ENCODE results near the gene ADD3. TPM values are rescaled to one million over a fixed set of nuclear protein-coding genes. Genes with fewer than 3 reads are reported as not detected.

The ADD3 gene
- total RNA-seq, 2 experiments from 2014 or later: 273 to 302 TPM

DNA sequence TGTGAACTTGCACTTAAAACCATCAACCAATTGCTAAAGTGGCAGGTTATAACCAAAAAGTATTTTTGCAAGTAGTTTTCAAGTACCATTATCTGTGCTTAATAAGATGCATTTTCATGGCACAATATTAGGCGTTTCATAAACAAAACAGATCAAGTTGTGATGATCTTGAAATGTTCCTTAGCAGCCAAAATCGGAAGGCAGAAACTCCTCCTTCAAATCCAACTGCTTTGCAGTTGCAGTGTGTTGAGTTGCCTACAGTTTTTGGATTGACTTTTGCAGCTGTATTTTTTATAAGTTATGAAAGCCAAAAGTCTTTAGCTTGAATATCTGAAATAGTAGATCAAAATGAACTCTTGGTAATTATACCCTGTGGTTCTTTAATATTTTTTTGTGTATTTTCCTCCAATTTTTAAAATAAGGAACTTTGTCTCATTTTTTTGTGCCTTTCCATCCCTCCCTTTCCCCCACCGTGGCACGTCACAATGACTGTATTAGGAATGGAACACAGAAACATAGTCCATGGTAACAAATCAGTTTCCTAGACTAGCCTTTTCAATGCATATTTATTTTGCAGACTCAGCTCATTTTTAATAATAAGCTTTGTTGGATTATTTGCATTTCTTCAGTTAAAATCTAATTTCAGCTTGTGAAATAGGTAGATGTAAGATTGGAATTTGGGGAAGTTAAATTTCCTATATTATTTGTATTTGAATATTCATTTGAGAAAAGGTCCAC is 80.8 kb downstream of the ADD3 start:
- Mint-ChIP-seq H3K36me3 (ENCODE audit: low read depth) (peaks cover 38% of the 10 kb centered on the region), H3K4me1 (ENCODE audit: low read depth) (peaks cover 92% of the 10 kb centered on the region), H3K9me3 (no peaks in the 10 kb centered on the region), H3K4me3 (peak overlapping the region; percentile 52), H3K27ac (peak overlapping the region; percentile 85), H3K27me3 (no peaks in the 10 kb centered on the region)
- TF ChIP-seq, protein P1, sequence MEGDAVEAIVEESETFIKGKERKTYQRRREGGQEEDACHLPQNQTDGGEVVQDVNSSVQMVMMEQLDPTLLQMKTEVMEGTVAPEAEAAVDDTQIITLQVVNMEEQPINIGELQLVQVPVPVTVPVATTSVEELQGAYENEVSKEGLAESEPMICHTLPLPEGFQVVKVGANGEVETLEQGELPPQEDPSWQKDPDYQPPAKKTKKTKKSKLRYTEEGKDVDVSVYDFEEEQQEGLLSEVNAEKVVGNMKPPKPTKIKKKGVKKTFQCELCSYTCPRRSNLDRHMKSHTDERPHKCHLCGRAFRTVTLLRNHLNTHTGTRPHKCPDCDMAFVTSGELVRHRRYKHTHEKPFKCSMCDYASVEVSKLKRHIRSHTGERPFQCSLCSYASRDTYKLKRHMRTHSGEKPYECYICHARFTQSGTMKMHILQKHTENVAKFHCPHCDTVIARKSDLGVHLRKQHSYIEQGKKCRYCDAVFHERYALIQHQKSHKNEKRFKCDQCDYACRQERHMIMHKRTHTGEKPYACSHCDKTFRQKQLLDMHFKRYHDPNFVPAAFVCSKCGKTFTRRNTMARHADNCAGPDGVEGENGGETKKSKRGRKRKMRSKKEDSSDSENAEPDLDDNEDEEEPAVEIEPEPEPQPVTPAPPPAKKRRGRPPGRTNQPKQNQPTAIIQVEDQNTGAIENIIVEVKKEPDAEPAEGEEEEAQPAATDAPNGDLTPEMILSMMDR (IDR thresholded peaks at IDR 0.05): no peak
- DNase-seq (no peak), ATAC-seq (ENCODE audit: poor library complexity) (no peak)
- intact Hi-C loops (cut with DNase I, micrococcal nuclease): no loop called here
- Histone ChIP-seq H3K27me3 (ENCODE audit: control insufficient read depth in 1 of 2, insufficient read depth in 2 of 2, low read length in 2 of 2) (no peaks in the 10 kb centered on the region), H3K9me3 (ENCODE audit: control insufficient read depth in 1 of 2, insufficient read depth in 1 of 2, low read length in 2 of 2) (no peaks in the 10 kb centered on the region), H3K4me3 (ENCODE audit: low read length) (no peak overlapping the region), H3K36me3 (ENCODE audit: insufficient read depth, low read length) (peaks cover 17% of the 10 kb centered on the region), H3K27ac (ENCODE audit: low read depth in 1 of 2, low read length in 2 of 2) (no peak overlapping the region), H3K4me1 (ENCODE audit: insufficient read depth, low read length) (peaks cover 29% of the 10 kb centered on the region)
- POLR2A ChIA-PET: interaction anchor here (0.8 to 2.0 kb wide), 5 partner anchors 10 to 126 kb away, joined by 3 to 6 read pairs (median 3); partner anchors contain the start of gene ADD3
- CTCF ChIA-PET: interaction anchor here (1.0 kb wide), 1 partner anchor 204 kb away, joined by 3 read pairs; no protein-coding TSS in a partner anchor

DNA sequence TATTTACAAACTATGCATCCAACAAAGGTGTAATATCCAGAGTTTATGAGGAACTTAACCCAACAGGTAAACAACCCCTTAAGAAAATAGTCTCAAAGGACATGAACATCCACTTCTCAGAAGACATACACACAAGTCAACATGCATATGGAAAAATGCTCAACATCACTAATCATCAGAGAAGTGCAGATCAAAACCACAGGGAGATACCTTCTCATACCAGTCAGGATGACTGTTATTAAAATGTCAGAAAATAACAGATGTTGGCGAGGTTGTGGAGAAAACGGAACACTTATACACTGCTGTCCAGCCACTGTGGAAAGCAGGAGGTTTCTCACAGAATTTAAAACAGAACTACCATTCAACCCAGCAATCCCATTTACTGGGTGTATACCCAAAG is 84.0 kb downstream of the ADD3 start:
- peaks cover 92% of the 10 kb centered on the region for H3K4me1 Mint-ChIP-seq (ENCODE audit: low read depth)
- no peaks in the 10 kb centered on the region for H3K27me3 Mint-ChIP-seq
- Histone ChIP-seq H3K36me3 (ENCODE audit: insufficient read depth, low read length) (peaks cover 17% of the 10 kb centered on the region), H3K9me3 (ENCODE audit: control insufficient read depth in 1 of 2, insufficient read depth in 1 of 2, low read length in 2 of 2) (no peaks in the 10 kb centered on the region), H3K4me1 (ENCODE audit: insufficient read depth, low read length) (peaks cover 20% of the 10 kb centered on the region), H3K4me3 (ENCODE audit: low read length) (no peak overlapping the region), H3K27ac (ENCODE audit: low read depth in 1 of 2, low read length in 2 of 2) (no peak overlapping the region), H3K27me3 (ENCODE audit: control insufficient read depth in 1 of 2, insufficient read depth in 2 of 2, low read length in 2 of 2) (no peaks in the 10 kb centered on the region)
- ATAC-seq (ENCODE audit: poor library complexity) (no peak), DNase-seq (no peak)
- H3K36me3 Mint-ChIP-seq (ENCODE audit: low read depth): peaks cover 28% of the 10 kb centered on the region
- TF ChIP-seq, protein P1 (IDR thresholded peaks at IDR 0.05): no peak
- H3K27ac Mint-ChIP-seq: no peak overlapping the region
- intact Hi-C loops (cut with DNase I, micrococcal nuclease): no loop called here
- CTCF ChIA-PET: no interaction called here
- H3K9me3 Mint-ChIP-seq: no peaks in the 10 kb centered on the region
- H3K4me3 Mint-ChIP-seq: no peak overlapping the region
- POLR2A ChIA-PET: no interaction called here

DNA sequence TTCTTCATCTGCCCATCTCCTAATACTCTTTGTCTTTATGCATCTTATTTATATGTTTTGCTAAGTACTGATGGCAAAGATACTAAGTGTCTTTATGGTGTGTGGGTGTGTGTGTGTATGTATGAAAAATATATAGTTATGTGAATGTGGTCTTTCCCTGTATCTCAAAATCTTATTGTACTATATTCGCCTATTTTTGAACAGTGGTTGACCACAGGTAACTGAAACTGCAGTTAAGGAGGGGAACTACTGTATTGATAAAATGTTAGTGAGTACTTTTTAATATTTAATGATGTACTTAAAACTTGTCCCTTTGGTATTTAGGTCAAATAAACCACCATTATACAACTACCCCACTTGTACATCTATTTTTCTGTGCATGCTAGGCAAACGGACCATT is 85.9 kb downstream of the ADD3 start:
- peak overlapping the region; percentile 5 for H3K4me3 Mint-ChIP-seq
- ChIA-PET CTCF (interaction anchor here (1.4 kb wide), 2 partner anchors 14 to 24 kb away, joined by 3 to 4 read pairs; no protein-coding TSS in a partner anchor), POLR2A (no interaction called here)
- DNase-seq: no peak
- no peaks in the 10 kb centered on the region for H3K9me3 Mint-ChIP-seq
- no peaks in the 10 kb centered on the region for H3K27me3 Mint-ChIP-seq
- peaks cover 90% of the 10 kb centered on the region for H3K4me1 Mint-ChIP-seq (ENCODE audit: low read depth)
- peaks cover 17% of the 10 kb centered on the region for H3K36me3 ChIP-seq (ENCODE audit: insufficient read depth, low read length)
- no peaks in the 10 kb centered on the region for H3K27me3 ChIP-seq (ENCODE audit: control insufficient read depth in 1 of 2, insufficient read depth in 2 of 2, low read length in 2 of 2)
- TF ChIP-seq, protein P1 (IDR thresholded peaks at IDR 0.05): no peak
- ATAC-seq (ENCODE audit: poor library complexity): no peak
- peak overlapping the region; percentile 15 for H3K27ac Mint-ChIP-seq
- intact Hi-C loops (cut with DNase I, micrococcal nuclease): loop anchor here in 1 of 2 experiments (2.0 kb wide), 1 partner anchor 15 kb away; no protein-coding TSS in a partner anchor
- no peak overlapping the region for H3K4me3 ChIP-seq (ENCODE audit: low read length)
- H3K9me3 ChIP-seq (ENCODE audit: control insufficient read depth in 1 of 2, insufficient read depth in 1 of 2, low read length in 2 of 2): no peaks in the 10 kb centered on the region
- H3K4me1 ChIP-seq (ENCODE audit: insufficient read depth, low read length): peaks cover 12% of the 10 kb centered on the region
- H3K27ac ChIP-seq (ENCODE audit: low read depth in 1 of 2, low read length in 2 of 2): no peak overlapping the region
- H3K36me3 Mint-ChIP-seq (ENCODE audit: low read depth): peaks cover 15% of the 10 kb centered on the region

Measured in CD4-positive, alpha-beta T cell (primary cell).